GM12873 (cell line): ENCODE data around the gene EML4.

Experiments used
- CTCF ChIP-seq: IDR thresholded peaks from 2 replicates; pipeline ENCODE4 v1.5.1; 2012; ENCODE audit warnings: low read depth, mild to moderate bottlenecking, moderate library complexity, low read length, control low read depth; ENCODE audit not compliant: insufficient read depth; ENCODE audit errors: missing control alignments

Gene EML4

GRCh38 chr2:42317486-42317885, 148.3 kb downstream of the EML4 start:
- TF ChIP-seq CTCF = no peak

GRCh38 chr2:42317945-42318344, 148.8 kb downstream of the EML4 start:
- TF ChIP-seq CTCF = no peak

GRCh38 chr2:42319265-42319664, 150.1 kb downstream of the EML4 start:
- no peak for TF ChIP-seq CTCF

GRCh38 chr2:42321452-42322064, 152.4 kb downstream of the EML4 start:
- TF ChIP-seq CTCF = no peak

- TF ChIP-seq CTCF = no peak
These were observed 155.1 kb downstream of the EML4 start for GRCh38 chr2:42324244-42324643.

- TF ChIP-seq CTCF = no peak
These were observed 155.8 kb downstream of the EML4 start for GRCh38 chr2:42324949-42325348.

GRCh38 chr2:42325609-42326008, 156.5 kb downstream of the EML4 start:
- no peak for TF ChIP-seq CTCF
